NCI-H748 (cell line): ENCODE results near the gene NAV1.
A peak's percentile ranks its signal among the peaks of the same experiment; 100 is the strongest.

Experiments used
- DNase-seq: peaks from one replicate; lab custom pipeline; 2025; ENCODE audit not compliant: unreplicated experiment; lab: John Stamatoyannopoulos, UW

The NAV1 gene

DNA sequence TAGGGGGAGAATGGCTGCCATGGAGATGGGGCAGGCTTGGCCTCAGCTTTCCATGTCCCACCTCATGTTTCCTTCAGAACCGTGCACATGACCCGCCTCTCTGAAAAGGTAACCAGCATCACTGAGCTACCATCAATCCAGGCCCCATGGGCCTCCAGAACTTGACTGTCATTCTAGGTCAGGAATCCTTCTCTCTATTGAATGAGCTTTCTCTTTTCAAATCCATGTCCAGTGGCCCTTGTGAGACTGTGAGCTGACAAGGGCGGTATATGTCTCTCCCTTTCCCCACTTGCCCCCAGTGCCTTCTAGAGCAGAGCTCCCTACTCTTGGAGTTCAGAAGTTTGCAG lies 36.4 kb upstream of the NAV1 start:
- no peak for DNase-seq

DNA sequence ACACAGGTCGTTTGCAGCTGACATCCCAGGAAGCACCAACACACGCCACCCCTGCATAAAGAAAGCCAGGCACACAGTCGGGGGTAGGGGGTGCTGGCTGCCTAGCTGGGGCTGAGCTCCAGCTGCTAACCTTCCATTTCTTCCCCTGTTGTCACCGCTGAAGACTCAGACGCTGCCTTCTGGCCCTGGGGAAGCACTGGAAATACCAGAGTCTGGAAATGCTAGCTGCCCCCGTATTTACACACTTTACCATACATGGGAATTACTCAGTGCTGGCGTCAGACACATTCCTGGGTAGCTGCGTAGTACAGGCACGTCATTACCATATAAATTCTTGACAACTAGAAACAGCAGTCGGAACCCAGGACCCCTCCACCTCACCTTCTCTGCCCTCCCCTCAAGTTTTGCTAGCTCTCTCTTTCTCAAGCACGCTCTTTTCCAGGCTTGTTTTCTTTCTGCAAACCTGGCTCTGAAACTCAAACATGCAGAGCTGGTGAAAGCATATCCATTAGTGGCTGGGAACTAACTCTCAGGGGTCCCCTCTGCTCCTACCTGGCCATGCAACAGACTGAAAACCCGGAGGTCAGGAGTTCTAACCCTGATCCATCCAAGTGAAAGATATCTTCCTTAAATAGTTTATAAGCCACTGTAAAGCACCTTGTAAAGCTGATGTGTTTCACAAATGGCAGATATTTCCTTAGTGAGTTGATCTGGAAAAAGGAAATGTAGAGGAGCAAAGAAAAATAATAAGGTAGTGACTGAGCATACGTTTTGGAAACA lies 35.3 kb upstream of the NAV1 start:
- DNase-seq, result no peak

DNA sequence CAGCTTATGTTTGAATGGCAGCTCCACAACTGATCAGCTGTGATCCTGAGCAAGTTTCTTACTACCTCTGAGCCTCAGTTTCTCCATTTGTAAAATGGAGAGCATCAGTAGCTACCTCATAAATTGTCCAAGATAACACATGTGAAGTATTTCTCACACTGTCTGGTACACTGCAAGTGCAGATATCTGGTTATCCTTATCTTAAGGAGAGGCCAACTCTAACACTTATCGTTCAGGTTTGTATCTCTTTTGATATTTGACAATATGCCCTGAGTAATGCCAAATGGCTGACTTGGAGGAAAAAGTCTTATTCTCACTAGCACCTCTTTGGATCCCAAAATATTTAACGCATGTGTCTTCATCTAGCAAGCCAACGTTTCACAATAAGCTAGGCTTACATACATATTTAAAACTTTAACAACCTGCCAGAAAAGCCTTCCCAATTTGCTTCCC lies 34.7 kb upstream of the NAV1 start:
- no peak for DNase-seq

DNA sequence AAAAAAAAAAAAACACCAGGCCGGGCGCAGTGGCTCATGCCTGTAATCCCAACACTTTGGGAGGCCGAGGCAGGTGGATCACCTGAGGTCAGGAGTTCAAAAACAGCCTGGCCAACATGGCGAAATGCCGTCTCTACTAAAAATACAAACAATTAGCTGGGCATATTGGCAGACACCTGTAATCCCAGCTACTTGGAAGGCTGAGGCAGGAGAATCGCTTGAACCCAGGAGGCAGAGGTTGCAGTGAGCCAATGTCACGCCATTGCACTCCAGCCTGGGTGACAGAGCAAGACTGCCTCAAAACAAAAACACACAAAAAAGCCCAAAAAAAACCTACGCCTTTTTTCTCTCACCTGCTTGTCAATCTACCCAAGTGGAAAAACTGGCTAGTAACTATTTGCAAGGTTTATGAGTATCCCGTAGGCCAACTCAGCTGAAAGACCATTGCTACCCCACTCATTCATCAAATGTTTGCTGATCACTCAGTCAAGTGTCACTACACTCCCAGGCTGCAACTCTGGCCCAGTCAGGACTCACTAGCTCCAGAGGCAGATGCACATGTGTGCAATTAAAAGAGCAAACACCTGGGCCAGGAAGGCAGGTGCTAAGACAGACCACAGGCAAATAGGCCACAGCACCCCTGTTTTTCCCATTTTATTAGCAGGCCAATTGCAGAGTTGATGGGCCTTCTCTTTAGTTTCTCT lies 34.0 kb upstream of the NAV1 start:
- peak; percentile 89 for DNase-seq

DNA sequence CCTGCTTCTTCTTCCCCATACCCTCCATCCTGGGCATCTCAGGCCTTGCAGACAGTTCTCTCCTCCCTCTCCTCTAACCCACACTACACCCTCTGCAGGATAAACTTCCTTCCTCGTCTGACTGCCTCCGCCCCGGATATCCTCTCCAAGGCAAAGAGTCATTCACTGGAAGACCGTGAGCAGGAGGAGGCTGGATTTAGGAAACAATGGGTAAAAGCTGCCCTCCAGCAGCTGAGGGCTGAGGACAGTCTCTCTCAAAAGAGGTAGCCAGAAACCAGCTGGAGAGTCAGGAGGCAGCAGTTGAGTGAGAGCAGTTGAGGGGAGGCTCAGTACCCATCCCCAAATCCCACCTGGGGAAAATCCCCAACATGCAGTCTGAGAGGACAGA lies 33.4 kb upstream of the NAV1 start:
- DNase-seq, result peak; percentile 84

DNA sequence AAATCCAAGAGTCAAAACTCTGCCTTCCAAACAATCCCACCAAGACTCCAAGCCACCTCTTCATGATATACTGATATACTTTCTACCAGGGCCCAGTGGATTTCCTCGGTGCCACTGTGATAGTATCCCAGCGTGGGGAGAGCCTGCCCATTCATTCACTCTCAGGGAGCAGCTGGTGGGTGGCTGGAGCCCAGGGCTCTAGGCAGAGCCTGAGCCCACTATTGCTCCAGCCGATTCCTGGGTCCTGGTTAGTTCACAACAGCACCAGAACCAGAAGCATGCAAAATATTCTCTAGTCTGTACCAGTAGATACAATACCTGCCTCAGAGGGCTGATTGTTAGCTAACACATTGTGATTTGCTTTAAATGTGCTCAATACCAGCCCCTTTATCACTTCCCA lies 32.8 kb upstream of the NAV1 start:
- DNase-seq, result no peak

DNA sequence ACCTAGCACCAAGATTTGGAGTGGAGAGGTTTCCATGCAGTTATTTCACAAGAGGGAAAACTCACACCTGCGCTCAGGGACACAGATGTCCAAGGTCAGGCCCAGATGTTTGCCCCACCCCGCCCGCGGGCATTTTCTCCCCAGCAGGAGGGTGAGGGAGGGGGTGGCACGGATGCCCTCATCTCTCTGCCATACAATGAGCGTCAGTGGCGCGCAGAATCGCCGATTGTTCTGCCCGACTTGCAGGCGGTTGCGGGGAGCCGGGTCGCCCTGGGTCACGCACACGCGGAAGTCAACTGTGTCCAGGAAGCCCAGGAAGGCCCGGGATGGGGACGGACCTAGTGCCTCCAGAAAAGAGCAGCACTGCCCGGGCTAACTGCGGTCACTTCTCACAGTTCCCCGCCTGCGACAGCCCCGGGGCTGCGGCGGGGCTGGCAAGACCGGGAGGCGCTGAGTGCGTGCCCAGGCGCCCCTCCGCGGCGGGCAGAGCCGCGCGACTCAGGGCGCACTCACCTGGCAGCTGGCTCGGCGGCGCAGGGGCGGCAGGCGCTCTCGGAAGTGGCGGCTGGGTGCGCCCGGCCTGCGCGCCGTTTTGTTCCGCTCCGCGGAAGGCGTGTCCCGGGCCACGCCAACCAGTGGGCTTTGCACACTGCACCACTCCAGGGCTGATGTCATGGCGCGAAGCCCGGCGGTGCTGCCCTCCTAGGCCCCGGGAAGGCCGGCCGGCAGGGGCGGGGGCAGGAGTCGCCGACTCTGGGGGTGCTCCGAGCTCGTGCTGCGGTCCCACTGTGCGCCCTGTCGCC lies 32.2 kb upstream of the NAV1 start, which contains the start of gene CSRP1:
Gene CSRP1 (minus strand): TSS at position 567 of the 803 bp plus-strand sequence. CDS start 10,820 bp downstream, outside the sequence.
- peak; percentile 85 for DNase-seq

DNA sequence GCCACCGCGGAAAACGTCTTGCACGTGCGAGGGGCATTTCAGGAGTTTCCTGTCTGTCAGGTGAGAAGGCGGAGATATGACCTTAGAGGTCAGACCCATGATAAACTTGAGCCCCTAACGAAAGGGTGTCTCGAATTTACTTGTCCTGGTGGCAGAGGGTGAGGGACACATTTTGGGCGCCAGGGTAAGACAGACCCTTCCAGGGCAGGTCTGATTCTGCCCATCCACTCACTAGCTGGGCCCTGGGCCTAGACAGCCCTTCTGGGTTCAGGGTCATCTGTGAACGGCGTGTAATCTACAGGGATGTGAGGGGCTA lies 31.6 kb upstream of the NAV1 start:
- no peak for DNase-seq

DNA sequence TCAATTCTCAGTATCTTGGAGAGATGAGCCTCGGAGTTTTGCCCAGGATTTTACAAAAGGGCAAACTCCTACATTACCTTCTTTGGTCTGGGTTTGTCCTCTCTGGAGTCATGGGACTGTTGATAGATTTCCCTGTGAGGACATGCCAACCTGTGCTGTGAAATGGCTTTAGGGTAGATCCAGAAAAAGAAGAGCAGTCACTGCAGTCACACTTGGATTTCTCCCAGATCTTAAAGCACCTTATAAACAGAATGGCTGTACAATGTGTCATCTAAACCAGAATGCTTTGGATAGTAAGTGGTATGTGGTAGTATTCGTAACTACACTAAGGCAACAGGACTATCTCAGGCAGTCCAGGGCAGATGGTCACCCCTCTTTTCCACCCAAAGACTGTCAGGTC lies 30.1 kb upstream of the NAV1 start:
- no peak for DNase-seq

DNA sequence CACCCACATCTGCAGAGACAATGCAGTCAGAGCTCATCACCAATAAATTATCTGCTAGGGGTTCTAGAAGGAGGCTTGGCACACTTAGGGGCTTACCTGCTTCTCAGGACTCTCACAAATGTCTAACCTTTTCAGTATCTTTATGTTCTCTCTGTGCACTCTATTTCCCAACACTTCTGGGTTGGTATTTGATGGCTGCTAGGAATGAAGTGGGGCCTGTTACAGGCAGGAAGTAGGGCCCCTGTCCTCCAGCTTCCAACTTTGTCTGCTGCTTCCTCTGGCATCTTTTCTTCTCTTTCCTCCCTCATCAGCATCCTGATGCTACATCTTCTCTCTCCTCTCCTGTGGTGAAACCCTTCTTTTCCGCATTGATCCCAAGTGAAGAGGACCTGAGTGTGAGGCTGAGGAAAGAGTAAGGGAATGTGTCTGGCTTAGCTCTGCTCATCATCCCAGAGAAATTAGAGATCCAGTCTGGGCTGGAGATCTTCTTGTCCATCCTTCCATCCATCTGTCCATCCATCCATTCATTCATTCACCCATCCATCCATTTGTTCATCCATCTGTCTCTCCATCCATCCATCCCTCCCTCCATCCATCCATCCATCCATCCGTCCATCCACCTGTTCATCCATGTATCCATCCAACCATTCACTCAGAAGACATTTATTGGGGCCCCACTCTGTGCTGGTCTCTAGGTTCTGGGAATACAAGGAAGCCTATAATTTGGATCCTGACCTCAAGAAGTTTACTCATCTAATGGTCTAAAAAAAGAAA lies 29.1 kb upstream of the NAV1 start:
- no peak for DNase-seq

DNA sequence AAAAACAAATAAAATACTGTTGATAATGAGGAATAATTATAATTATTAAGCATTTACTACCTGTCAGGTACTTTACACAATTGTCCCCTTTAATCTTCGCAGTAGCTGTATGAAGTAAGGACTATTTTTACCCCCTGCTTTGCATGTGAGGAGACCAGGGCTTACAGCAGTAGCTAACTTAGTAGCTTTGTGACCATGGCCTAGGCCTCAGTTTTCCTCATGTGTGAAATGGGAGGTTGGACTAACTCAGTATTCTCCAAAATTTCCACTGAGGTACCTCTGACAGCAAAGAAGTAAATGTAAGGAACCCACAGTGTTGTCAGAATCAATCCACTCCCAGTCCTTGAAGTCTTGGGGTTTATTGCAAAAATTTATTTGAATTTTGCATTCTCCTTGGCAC lies 28.2 kb upstream of the NAV1 start:
- DNase-seq, result no peak

DNA sequence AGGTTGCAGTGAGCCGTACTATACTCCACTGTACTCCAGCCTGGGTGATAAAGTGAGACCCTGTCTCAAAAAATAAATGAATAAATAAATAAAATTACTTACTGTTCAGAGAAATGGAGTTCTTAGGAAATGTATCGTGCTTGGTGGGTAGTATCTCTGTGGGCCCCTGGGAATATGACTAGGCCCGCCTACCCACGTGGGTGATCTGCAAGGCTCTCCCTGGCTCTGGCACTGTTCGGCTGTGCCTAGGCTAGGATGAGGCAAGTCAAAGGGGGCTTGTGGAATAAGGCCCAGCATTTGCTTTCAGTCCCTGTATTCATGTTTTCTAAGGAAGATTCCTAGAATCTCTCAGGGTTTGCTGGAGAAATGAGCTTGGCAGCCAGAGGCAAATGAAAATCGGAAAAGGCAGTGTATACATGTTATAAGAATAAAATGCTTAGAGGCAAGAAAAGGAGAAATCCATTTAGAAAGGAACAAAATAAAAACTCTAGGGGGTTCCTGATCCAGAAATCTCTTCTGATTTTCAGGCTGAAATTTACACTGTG lies 27.5 kb upstream of the NAV1 start:
- DNase-seq, result no peak

DNA sequence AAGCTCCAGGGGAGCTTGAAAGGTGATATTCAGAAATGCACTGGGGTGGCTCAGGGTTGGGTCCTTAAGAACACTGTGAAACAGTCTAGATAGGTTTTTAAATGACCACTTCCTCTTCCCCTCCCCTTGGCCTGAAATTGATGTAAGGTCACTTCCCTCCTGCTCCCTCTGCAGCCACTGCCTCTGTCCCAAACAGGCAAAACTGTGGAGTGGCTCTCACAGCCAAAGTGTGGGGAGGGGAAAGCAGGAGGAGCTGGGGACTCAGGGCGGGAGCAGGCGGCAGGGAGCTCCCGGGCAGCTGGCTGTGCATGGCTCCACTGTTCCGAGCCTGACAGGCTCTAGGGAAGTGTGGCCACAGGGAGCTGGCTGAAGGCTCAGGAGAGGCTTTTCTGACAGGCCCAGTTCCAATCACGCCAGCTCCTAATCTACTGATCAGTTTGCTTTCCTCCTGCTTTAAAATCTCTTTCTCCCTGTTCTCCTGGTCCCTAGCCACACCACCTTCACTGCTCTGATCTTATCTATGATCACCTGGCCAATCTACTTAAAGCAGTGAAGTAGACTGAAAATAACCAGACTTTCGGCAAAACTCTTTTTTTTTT lies 26.9 kb upstream of the NAV1 start:
- DNase-seq, result no peak

DNA sequence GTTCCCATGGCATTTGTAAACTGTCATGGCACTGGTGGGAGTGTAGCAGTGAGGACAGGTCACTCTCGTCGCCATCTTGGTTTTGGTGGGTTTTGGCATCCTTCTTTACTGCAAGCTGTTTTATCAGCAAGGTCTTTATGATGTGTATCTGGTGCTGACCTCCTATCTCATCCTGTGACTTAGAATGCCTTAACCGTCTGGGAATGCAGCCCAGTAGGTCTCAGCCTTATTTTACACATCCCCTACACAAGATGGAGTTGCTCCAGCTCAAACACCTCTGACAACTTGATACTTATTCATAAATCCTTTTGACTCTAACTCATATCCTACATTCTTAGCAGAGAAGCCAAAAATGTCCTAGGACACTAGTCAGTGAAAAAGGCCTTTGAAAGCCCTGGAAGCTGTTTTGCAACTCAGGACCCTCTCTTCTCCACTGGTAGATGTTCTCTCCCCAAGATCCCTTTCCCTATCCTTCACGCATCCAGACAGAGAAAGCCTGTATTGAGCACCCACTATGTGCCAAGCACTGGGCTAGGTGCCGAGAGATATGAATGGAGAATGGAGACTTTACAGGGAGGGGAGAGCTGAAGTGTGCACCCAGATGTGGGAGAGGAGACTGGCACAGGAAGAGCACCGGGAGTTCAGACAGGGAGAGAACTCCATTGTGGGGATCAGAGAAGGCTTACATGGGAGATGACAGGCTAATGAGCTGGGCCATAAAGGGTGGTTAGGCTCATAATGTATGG lies 25.3 kb upstream of the NAV1 start:
- DNase-seq, result no peak

DNA sequence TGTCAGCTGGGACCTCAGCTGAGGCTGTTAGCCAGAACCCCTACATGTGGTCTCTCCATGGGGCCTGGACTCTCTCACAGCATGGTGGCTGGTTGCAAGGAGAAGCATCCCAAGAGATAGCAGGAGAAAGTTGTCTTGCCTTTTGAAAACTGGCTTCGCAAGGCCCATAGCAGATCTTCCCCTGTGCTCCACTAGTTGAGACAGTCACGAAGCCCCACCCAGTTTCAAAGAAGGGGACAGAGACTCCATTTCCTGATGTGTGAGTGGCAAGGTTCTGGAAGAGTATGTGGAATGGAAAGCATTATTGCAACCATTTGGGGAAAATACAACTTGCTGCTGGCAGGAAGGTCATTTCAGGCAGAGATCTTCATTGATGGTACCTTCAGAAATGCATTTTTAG lies 24.5 kb upstream of the NAV1 start:
- no peak for DNase-seq

DNA sequence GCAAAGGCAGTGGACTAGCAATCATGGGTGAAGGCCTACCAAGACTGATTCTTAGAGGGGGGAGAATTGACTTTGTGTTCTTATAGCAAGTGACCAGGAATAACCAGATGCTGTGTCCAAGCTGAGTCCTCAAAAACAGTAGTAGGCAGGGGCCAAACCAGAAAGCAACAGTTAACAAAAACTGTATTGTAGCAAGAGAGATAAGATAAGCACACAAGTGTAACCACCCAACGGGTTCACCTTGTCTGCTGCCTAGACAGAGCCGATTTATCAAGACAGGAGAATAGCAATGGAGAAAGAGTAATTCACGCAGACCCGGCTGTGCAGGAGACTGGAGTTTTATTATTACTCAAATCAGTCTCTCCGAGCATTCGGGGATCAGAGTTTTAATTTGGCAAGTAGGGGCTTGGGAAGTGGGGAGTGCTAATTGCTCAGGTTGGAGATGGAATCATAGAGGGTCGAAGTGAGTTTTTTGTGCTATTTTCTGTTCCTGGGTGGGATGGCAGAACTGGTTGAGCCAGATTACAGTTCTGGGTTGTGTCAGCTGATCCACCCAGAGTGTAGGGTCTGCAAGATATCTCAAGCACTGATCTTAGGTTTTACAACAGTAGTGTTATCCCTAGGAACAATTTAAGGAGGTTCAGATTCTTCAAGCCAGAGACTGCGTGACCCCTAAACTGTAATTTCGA lies 23.7 kb upstream of the NAV1 start:
- DNase-seq, result no peak

DNA sequence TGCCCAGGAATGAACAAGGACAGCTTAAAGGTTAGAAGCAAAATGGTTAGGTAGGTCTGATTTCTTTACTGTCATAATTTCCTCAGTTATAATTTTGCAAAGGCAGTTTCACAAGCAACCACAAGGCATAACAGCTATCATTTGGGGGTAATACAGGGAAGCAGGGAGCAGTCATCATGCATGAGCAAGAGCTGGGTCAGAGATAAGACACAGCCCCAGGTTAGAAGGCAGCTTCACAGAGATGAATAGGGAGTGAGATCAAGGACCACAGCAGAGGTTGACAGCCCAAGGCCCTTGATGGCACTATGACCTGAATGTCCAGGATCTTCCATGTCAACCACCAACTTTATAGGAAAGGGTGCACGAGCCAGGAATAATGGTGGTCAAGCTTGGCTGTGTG lies 23.0 kb upstream of the NAV1 start:
- no peak for DNase-seq

DNA sequence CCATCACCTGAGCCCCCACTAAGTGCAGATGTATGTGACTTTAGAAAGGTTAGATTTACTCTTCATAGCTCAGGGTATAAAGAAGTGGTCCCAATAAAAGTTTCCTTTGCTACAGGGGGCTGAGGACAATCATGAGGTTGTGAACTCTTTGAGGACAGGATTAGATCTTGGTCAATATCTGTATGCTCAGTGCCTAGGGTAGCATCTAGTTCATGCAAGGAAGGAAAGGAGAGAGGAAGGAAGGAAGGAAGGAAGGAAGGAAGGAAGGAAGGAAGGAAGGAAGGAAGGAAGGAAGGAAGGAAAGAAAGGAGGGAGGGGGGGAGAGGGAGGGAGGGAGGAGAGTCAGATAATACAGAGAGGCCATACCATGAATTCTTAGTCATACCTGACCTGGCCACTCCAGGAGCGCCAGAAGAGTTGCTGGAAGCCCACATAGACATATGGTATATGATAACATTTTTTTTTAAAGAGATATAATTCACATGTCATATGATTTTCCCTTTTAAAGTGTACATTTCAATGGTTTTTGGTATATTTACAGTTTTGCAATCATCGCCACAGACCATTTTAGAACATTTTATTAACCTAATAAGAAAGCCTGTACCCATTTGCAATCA lies 22.3 kb upstream of the NAV1 start:
- no peak for DNase-seq

DNA sequence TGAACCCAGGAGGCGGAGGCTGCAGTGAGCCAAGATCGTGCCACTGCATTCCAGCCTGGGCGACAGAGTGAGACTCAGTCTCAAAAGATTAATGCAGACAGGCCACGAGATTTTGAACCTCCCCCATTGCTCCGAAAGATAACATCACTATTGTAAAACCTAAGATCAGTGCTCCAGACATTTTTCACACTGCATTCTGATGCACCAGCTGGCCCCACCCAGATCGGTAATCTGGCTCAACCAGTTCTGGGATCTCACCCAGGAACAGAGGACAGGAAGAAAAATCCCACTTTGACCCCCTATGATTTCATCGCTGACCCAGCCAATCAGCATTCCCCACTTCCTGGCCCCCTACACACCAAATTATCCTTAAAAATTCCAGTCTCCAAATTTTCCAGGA lies 21.3 kb upstream of the NAV1 start:
- no peak for DNase-seq
